ENCODE results near the gene TBC1D1.

DNA sequence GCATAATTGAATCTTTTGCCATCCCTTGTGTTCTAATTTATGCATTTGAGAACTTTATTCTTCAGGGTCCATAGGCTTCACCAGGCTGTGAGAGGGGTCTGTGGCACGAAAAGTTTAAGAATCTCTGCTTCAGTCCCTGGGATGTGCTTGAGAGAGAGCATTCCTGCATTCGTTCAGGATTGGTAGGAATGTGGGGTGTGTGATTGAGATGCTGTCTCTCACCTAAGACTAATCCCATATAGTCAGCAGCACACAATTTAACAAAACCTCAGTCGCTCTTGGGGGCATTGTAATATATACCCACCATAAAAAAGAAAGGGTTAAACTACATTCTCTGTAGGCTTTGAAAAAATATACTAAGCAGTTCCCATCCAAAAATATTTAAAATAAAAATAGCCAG lies 111.0 kb downstream of the TBC1D1 start:
- TF ChIP-seq, protein P1, sequence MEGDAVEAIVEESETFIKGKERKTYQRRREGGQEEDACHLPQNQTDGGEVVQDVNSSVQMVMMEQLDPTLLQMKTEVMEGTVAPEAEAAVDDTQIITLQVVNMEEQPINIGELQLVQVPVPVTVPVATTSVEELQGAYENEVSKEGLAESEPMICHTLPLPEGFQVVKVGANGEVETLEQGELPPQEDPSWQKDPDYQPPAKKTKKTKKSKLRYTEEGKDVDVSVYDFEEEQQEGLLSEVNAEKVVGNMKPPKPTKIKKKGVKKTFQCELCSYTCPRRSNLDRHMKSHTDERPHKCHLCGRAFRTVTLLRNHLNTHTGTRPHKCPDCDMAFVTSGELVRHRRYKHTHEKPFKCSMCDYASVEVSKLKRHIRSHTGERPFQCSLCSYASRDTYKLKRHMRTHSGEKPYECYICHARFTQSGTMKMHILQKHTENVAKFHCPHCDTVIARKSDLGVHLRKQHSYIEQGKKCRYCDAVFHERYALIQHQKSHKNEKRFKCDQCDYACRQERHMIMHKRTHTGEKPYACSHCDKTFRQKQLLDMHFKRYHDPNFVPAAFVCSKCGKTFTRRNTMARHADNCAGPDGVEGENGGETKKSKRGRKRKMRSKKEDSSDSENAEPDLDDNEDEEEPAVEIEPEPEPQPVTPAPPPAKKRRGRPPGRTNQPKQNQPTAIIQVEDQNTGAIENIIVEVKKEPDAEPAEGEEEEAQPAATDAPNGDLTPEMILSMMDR (IDR thresholded peaks at IDR 0.05; ENCODE audit: low read length): no peak
- no peak for TF ChIP-seq EZH2 (optimal IDR thresholded peaks at IDR 0.05; ENCODE audit: low read depth, low read length)
- no peak for TF ChIP-seq EZH2phosphoT487 (IDR thresholded peaks at IDR 0.05; ENCODE audit: low read length)

All from MM.1S (cell line).